IPS-11a (cell line): ENCODE results near the gene RPS6KA5.
"Not testable (repeated sequence)": the region's sequence is repeated elsewhere in the genome, so short reads cannot be mapped to it uniquely, and the experiment has no call there.

Experiments
- H3K4me3 ChIP-seq: one replicate; pipeline ENCODE4 v1.5.1; 2013; ENCODE audit warnings: low read depth, low read length, control low read depth

Gene RPS6KA5

DNA sequence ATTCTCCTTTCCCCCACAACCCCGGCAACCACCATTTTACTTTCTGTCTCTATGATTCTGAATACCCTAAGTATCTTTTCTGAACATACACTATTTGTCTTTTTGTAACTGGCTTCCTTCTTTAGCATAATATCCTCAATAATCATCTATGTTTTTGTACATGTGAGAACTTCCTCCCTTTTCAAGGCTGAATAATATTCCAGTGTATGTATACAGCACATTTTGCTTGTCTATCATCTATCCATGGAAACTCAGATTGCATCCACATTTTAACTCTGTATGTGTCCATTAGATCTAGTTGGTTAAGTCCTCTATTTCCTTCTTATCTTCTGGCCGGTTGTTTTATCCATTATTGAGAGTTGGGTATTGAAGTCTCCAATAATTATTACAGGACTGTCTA lies 180.2 kb downstream of the RPS6KA5 start:
- H3K4me3 ChIP-seq, result no peak overlapping the region

DNA sequence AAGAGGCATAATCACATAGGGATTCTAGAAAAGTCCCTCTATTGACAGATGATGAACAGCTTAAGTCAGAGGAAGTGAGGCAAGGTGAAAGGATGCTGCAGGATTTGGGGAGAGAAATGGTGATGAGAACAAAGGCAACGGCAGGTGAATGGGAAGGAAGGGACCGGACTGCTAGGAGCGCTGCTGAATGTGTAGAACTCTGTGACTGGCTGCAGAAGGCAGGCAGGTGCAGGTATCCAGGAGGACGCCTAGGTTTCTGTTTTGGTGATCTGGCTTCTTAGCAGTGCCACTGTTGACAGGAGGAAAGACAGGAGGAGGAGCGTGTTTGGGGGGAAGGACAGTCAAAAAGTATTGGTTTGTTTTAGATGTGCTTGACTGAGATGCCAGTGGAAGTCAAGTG lies 185.8 kb downstream of the RPS6KA5 start:
- no peak overlapping the region for H3K4me3 ChIP-seq

DNA sequence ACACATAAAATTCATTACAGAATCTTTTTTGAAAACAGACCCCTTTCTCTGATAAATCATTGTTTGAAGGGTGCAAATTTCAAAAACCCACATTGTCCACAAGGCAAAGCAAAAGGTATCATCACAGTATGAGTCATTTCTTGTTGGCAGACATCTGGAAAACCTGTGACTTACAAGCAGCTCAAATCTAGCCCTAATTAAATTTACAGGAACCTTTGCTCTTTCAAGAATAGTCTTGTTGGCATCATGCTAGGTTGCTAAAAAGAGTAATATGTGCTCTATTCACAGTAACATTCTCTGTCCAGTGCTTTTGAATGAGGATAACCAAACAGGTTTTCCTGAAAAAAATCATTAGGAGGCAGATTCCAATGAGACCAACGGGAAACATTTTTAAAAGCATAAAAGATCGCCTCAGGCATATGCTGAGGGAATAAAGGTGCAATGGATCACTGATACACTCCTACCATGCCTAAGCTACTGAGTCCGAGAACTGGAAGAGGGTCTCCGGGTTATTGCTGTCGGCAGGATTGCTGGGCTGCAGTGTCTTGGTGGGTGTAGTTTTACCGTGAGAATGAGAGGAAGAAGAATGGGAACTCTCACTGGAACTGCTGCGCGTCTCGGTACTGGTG lies 188.7 kb downstream of the RPS6KA5 start:
- no peak overlapping the region for H3K4me3 ChIP-seq

DNA sequence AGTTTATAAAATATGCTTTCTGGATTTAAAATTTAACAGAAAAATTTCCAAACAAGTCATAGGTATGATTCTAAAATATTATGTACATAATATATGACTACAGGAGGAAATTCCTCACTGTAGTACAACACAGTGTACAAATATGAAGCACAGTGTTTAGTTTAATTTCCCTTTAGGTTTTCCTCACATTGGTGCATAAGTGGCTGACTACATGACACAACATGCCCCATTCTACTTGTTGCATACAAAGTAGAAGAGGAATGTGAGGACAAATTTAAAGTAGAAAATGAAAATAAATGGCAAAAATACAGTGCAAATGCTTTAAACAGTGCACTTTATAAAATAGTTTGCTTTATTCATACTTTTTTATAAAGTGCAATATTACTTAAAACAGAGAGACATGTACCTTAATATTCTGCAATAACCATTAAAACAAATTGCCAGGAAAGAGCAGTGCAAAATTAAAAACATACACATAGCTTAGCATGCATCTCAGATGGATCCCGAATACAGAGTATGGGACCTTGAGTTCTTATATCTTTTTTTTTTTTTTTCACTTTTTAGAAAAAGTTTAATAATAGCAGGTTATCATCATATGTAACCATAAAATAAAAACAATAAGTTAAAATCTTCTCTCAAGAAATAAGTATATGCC lies 189.4 kb downstream of the RPS6KA5 start:
- H3K4me3 ChIP-seq, result no peak overlapping the region

GRCh38 chr14:90867501-90867900 lies 192.9 kb downstream of the RPS6KA5 start:
- H3K4me3 ChIP-seq, result no peak overlapping the region

- H3K4me3 ChIP-seq, result no peak overlapping the region
These were observed 193.6 kb downstream of the RPS6KA5 start for GRCh38 chr14:90866833-90867232.

DNA sequence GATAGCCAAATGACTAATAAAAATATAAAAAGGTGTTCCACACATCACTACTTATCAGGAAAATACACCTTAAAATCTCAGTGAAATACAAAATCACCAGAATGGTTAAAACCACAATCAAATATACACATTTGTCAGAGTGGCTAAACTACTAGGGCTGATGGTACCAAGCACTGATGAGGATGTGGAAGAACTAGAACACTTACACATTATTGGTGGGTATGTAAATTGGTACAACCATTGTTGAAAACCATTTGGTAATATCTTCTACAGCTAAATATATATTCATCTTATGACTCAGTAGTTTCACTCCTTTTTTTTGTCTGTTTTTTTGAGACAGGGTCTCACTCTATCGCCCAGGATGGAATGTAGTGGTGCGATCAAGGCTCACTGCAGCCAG lies 195.7 kb downstream of the RPS6KA5 start:
- H3K4me3 ChIP-seq, result no peak overlapping the region

DNA sequence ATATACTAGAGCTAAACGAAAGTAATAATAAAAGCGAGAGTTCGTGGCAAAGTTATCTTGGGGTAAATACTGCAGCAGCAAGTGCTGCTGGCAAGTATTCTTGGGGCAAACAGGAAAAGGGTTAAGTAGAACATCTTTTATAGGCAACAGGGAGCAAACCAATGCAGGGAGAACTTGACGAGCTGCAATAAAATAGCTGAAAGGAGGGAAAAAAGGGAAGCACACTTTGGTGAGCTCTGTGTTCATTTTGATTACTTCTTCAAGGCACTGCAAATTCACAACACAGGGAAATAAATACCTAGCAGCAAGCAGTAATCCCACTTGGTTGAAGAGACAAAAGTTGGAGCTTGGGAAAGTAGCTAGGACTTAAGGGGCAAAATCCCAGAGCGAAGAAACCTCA lies 201.9 kb downstream of the RPS6KA5 start:
- no peak overlapping the region for H3K4me3 ChIP-seq

DNA sequence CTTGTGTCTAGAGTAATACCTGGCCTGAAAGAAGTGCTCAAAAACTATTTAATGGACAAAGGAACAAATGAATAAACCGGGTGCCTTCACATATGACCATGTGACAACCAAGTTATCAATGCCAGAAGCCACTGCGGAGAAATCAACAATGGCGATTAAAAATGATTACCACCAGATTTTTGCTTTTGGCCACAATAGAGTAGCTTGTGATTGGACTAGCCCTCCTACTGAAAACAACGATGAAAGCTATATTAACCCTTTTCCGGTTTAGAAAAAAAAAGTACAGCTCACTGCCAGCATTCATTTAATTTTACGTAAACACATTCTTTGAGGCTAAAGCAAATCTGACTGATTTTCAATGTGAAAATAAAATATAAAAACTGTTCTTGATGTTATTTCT lies 202.6 kb downstream of the RPS6KA5 start:
- no peak overlapping the region for H3K4me3 ChIP-seq

- not testable (repeated sequence) for H3K4me3 ChIP-seq
These were observed 204.3 kb downstream of the RPS6KA5 start for GRCh38 chr14:90856115-90856514.

- no peak overlapping the region for H3K4me3 ChIP-seq
These were observed 207.3 kb downstream of the RPS6KA5 start for GRCh38 chr14:90853116-90853515.

DNA sequence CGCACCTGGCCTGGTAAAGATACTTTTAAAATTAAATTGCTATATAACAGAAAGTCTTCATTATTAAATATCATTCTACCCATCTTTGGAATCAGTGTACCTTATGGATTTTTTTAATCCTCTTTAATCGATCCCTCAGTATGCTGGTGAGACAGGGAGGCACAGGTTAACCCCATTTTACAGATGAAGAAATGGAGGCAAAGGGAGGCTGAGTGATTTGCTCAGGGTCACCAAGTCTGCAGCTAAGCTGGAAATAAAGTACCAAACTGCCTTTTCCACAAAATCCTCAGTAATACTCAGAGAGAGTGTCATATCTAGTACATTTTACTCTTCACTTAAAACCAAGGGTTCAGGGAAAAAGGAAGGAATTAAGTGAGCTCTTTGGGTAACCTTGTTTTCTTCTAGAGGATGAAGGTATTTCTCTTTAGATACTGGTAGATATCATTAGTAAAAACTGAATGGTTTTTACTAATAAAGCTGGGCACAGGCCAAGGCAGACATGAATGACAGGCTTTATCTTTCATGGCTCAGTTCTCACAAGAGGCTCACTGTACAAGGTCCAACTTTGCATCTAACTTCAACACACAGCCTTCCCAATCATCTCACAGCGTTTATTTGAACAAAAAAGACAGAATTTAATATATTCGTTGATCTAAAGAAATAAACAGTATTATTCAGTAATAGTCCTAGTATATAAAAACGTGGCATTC lies 209.0 kb downstream of the RPS6KA5 start:
- no peak overlapping the region for H3K4me3 ChIP-seq

GRCh38 chr14:90850487-90850886 lies 210.0 kb downstream of the RPS6KA5 start:
- H3K4me3 ChIP-seq, result no peak overlapping the region

GRCh38 chr14:90849787-90850444 lies 210.5 kb downstream of the RPS6KA5 start:
- H3K4me3 ChIP-seq, result no peak overlapping the region

- no peak overlapping the region for H3K4me3 ChIP-seq
These were observed 211.3 kb downstream of the RPS6KA5 start for GRCh38 chr14:90848944-90849731.

GRCh38 chr14:90846511-90846910 lies 213.9 kb downstream of the RPS6KA5 start:
- no peak overlapping the region for H3K4me3 ChIP-seq

GRCh38 chr14:90844321-90844720 lies 216.1 kb downstream of the RPS6KA5 start:
- no peak overlapping the region for H3K4me3 ChIP-seq

DNA sequence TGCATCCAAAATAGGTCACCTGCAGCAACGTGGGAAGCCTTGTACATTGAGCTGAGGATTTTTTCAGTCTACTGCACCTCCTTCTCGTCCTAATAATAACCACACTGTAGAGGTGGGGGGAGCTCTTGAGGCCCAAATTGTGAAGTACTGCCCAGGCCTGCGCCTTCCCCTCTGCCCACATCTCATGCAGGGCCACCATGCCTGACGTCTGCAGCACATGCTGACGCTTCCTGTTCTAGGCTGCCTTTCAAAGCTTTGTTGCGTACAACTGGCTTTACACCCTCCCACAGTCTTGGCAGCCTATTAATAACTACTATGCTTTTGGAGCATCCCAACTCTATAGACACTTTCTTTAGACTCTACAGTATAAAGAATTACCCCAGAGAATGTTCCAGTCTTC lies 217.7 kb downstream of the RPS6KA5 start:
- no peak overlapping the region for H3K4me3 ChIP-seq

- H3K4me3 ChIP-seq, result not testable (repeated sequence)
These were observed 219.8 kb downstream of the RPS6KA5 start for GRCh38 chr14:90840667-90841066.

- H3K4me3 ChIP-seq, result no peak overlapping the region
These were observed 220.6 kb downstream of the RPS6KA5 start for GRCh38 chr14:90839889-90840266.
